ENCODE results near the gene SF3B3. TPM values are rescaled to one million over a fixed set of nuclear protein-coding genes. Genes with fewer than 3 reads are reported as not detected.

SF3B3 gene
- total and polyA plus RNA-seq, 2 donors (not counting 3 experiments of a cell fraction or from before 2014, with no cell fraction given) = 167 to 324 TPM

GRCh38 chr16:70605283-70605657 lies 81.7 kb downstream of the SF3B3 start:
- Histone ChIP-seq H3K9ac (replicated peaks; ENCODE audit: extremely low read depth, insufficient read depth, low read length) (no peak overlapping the region), H3K9me3 (replicated peaks; ENCODE audit: control insufficient read depth, insufficient read depth, low read length) (no peaks in the 10 kb centered on the region), H3K27me3 (ENCODE audit: control insufficient read depth in 2 of 2, insufficient read depth in 2 of 2, low read length in 2 of 2) (no peaks in the 10 kb centered on the region), H3K79me2 (ENCODE audit: control insufficient read depth, insufficient read depth, low read length) (no peaks in the 10 kb centered on the region), H3K4me1 (ENCODE audit: control insufficient read depth, extremely low read depth, insufficient read depth, low read length) (no peaks in the 10 kb centered on the region), H3K4me3 (replicated peaks in 1 of 3; ENCODE audit: insufficient read depth in 1 of 3, low read depth in 1 of 3, low read length in 3 of 3) (no peak overlapping the region), H3K27ac (ENCODE audit: insufficient read depth, low read depth, low read length) (no peak overlapping the region), H4K20me1 (replicated peaks; ENCODE audit: control insufficient read depth, extremely low read depth, insufficient read depth, low read length) (no peaks in the 10 kb centered on the region), H3K4me2 (ENCODE audit: insufficient read depth, low read length) (no peak overlapping the region), H3K36me3 (ENCODE audit: control insufficient read depth in 2 of 2, extremely low read depth in 1 of 2, insufficient read depth in 2 of 2, low read length in 2 of 2) (no peaks in the 10 kb centered on the region), H2AFZ (ENCODE audit: low read depth, low read length) (no peak overlapping the region), H3K9me1 (replicated peaks; ENCODE audit: control insufficient read depth, extremely low read depth, insufficient read depth, low read length) (no peaks in the 10 kb centered on the region)
- no peak for DNase-seq (ENCODE audit: low read depth, low spot score)
- TF ChIP-seq MAX (IDR thresholded peaks at IDR 0.05; ENCODE audit: insufficient read depth, insufficient read length) = no peak
- TF ChIP-seq MYC (IDR thresholded peaks at IDR 0.05; ENCODE audit: low read depth, low read length) = no peak
- no peak for TF ChIP-seq CTCF (IDR thresholded peaks at IDR 0.05; ENCODE audit: extremely low read depth in 1 of 2, insufficient read depth in 1 of 2, low read depth in 1 of 2, low read length in 2 of 2)
- TF ChIP-seq POLR2AphosphoS5 (IDR thresholded peaks at IDR 0.05; ENCODE audit: insufficient read depth, low read depth, low read length) = no peak
- TF ChIP-seq FOS (IDR thresholded peaks at IDR 0.05; ENCODE audit: borderline replicate concordance, insufficient read depth, low read length) = no peak
- no peak for TF ChIP-seq POLR2A (IDR thresholded peaks at IDR 0.05; ENCODE audit: low read depth, low read length)
- FAIRE-seq = no peak
- POLR2A ChIA-PET = no interaction called here
- no TSS peak for BruUV-seq (replicated peaks)
- intact Hi-C loops (cut with micrococcal nuclease) (no loop called here), dilution Hi-C loops (cut with MboI; ENCODE audit: extremely low pct_ligation_motif_present, low sequenced_read_pairs) (no loop called here)
- CTCF ChIA-PET = no interaction called here

- Histone ChIP-seq H3K79me2 (ENCODE audit: control insufficient read depth, insufficient read depth, low read length) (no peaks in the 10 kb centered on the region), H3K4me1 (ENCODE audit: control insufficient read depth, extremely low read depth, insufficient read depth, low read length) (no peaks in the 10 kb centered on the region), H3K4me2 (ENCODE audit: insufficient read depth, low read length) (no peak overlapping the region), H3K9me3 (replicated peaks; ENCODE audit: control insufficient read depth, insufficient read depth, low read length) (no peaks in the 10 kb centered on the region), H3K36me3 (ENCODE audit: control insufficient read depth in 2 of 2, extremely low read depth in 1 of 2, insufficient read depth in 2 of 2, low read length in 2 of 2) (no peaks in the 10 kb centered on the region), H2AFZ (ENCODE audit: low read depth, low read length) (no peak overlapping the region), H3K4me3 (replicated peaks in 1 of 3; ENCODE audit: insufficient read depth in 1 of 3, low read depth in 1 of 3, low read length in 3 of 3) (no peak overlapping the region), H3K9me1 (replicated peaks; ENCODE audit: control insufficient read depth, extremely low read depth, insufficient read depth, low read length) (no peaks in the 10 kb centered on the region), H3K9ac (replicated peaks; ENCODE audit: extremely low read depth, insufficient read depth, low read length) (no peak overlapping the region), H3K27me3 (ENCODE audit: control insufficient read depth in 2 of 2, insufficient read depth in 2 of 2, low read length in 2 of 2) (no peaks in the 10 kb centered on the region), H4K20me1 (replicated peaks; ENCODE audit: control insufficient read depth, extremely low read depth, insufficient read depth, low read length) (no peaks in the 10 kb centered on the region), H3K27ac (ENCODE audit: insufficient read depth, low read depth, low read length) (no peak overlapping the region)
- no peak for FAIRE-seq
- intact Hi-C loops (cut with micrococcal nuclease) = no loop called here
- no peak for TF ChIP-seq POLR2AphosphoS5 (IDR thresholded peaks at IDR 0.05; ENCODE audit: insufficient read depth, low read depth, low read length)
- TF ChIP-seq CTCF (IDR thresholded peaks at IDR 0.05; ENCODE audit: extremely low read depth in 1 of 2, insufficient read depth in 1 of 2, low read depth in 1 of 2, low read length in 2 of 2) = no peak
- TF ChIP-seq FOS (IDR thresholded peaks at IDR 0.05; ENCODE audit: borderline replicate concordance, insufficient read depth, low read length) = no peak
- no peak for TF ChIP-seq GATA2 (IDR thresholded peaks at IDR 0.05; ENCODE audit: insufficient read depth, insufficient read length, low read depth, low read length)
- TF ChIP-seq JUN (IDR thresholded peaks at IDR 0.05; ENCODE audit: borderline replicate concordance, insufficient read depth, insufficient read length, low read depth) = no peak
- TF ChIP-seq EZH2 (IDR thresholded peaks at IDR 0.05; ENCODE audit: borderline replicate concordance, low read depth, low read length, severe bottlenecking) = no peak
- no peak for TF ChIP-seq POLR2A (IDR thresholded peaks at IDR 0.05; ENCODE audit: low read depth, low read length)
- BruUV-seq (replicated peaks) = no TSS peak
- POLR2A ChIA-PET = no interaction called here
- DNase-seq (ENCODE audit: low read depth, low spot score) = no peak
- dilution Hi-C loops (cut with MboI; ENCODE audit: extremely low pct_ligation_motif_present, low sequenced_read_pairs) = no loop called here
- CTCF ChIA-PET = no interaction called here
Measured at GRCh38 chr16:70608521-70608920, 84.9 kb downstream of the SF3B3 start.

Measured in endothelial cell of umbilical vein (primary cell).